Ovary (tissue), 3 donors: ENCODE measurements around the gene AOPEP.

Source experiments
- CTCF ChIP-seq, 3 donors: fragments of 450-650 bp in 2 of 3; fragments of 200-600 bp in 1 of 3; IDR thresholded peaks; one replicate each; pipeline versions ENCODE4 v1.5.1 to v1.8.0; 2016 to 2022; ENCODE audit warnings: antibody characterized with exemption in 3 of 3, mild to moderate bottlenecking in 1 of 3
- EP300 ChIP-seq: sonication (generic); formaldehyde crosslinking; IDR thresholded peaks from one replicate; pipeline ENCODE4 v1.6.1; 2017; ENCODE audit warnings: antibody characterized with exemption
- POLR2A ChIP-seq: fragments of 450-650 bp; IDR thresholded peaks from one replicate; pipeline ENCODE4 v1.6.1; 2017; ENCODE audit warnings: antibody characterized with exemption, mild to moderate bottlenecking, moderate library complexity
- donor health status: DM: no; HTN: no; CAD: no.

- no peak for TF ChIP-seq CTCF (IDR thresholded peaks at IDR 0.05)
- no peak for TF ChIP-seq EP300
- no peak for TF ChIP-seq POLR2A
These were observed 328.9 kb downstream of the AOPEP start for GRCh38 chr9:95055334-95055850.
